Superior temporal gyrus (tissue), 1 donor: ENCODE measurements around the gene NPIPA5.
"Not testable (repeated sequence)": the region's sequence is repeated elsewhere in the genome, so short reads cannot be mapped to it uniquely, and the experiment has no call there.

Source experiments
- DNase-seq: peaks from one replicate; pipeline ENCODE4 v3.0.0-alpha.2; 2016; ENCODE audit errors: extremely low spot score

NPIPA5 gene

GRCh38 chr16:15378194-15378593 lies at the start of gene NPIPA5:
Gene NPIPA5 (minus strand): TSS chr16:15378294. CDS start chr16:15378294, 0 bp downstream.
- not testable (repeated sequence) for DNase-seq

- peak; percentile 87 for DNase-seq
Measured at GRCh38 chr16:15427648-15428239, 49.6 kb upstream of the NPIPA5 start.

DNA sequence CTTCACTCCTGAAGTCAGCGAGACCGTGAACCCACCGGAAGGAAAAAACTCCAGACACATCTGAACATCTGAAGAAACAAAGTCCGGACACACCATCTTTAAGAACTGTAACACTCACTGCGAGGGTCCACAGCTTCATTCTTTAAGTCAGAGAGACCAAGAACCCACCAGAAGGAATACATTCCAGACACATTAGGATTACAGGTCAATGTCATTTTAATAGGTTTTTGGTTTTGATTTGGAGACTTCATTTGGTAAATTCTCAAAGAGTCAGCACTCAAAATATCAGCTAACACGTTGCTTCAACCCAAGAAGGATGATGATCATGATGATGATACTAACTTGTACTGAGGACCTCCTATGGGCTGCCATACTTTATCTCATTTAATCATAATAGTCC lies 48.7 kb upstream of the NPIPA5 start:
- no peak for DNase-seq

GRCh38 chr16:15425861-15426260 lies 47.8 kb upstream of the NPIPA5 start:
- DNase-seq: no peak

DNA sequence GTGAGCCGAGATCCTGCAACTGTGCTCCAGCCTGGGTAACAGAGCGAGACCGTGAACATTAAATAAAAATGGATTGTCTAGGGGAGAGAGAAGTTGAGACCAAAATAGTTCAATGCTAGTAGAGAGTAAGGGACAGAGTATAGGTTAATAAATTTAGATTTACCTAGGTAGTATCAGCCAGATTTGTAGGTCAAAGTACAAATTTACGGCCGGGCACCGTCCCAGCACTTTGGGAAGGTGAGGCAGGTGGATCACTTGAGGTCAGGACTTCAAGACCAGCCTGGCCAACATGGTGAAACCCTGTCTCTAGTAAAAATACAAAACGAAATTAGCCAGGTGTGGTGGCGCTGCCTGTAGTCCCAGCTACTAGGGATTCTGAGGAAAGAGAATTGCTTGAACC lies 44.1 kb upstream of the NPIPA5 start:
- no peak for DNase-seq

GRCh38 chr16:15421696-15422095 lies 43.6 kb upstream of the NPIPA5 start:
- DNase-seq: not testable (repeated sequence)

DNA sequence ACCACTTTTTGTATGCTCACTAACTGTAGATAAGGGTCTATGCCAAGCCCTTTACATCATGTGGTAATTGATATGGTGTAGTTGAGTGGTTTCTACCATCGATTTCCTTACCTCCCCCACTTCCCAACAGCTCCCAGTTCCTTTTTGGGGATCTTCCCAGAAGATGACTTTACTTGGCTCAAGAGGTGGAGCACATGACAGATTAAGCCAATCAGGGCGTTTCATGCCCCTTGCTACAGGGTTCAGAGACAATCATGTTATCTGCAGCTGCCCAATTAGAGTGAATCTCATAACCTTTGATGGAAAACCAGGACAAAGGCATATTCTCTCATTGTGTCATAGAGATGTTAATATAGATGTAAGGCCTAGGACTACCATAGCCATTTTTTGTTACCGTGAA lies 40.1 kb upstream of the NPIPA5 start:
- no peak for DNase-seq

GRCh38 chr16:15417197-15417596 lies 39.1 kb upstream of the NPIPA5 start:
- no peak for DNase-seq

DNA sequence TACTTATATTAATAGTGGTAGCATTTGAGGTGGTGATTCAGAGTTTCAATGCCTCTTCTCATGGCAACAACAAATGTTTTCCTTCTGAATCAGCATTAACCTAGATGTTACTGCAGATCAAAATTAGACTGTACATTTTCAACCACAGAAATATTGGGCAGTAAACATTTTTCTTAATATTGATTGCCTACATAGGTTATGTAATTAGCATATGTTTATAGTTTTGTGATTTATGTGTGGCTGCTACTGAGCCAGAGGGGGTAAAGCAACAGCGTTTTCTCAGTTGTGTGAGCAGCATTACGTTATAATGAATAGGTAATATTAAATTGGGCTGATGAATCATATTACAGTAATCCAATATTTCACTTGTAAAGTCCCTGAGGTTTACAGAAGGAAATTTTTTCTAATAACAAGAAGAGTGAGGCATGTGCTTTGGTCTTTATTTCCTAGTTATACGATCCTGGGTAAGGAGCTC lies 37.5 kb upstream of the NPIPA5 start:
- no peak for DNase-seq

DNA sequence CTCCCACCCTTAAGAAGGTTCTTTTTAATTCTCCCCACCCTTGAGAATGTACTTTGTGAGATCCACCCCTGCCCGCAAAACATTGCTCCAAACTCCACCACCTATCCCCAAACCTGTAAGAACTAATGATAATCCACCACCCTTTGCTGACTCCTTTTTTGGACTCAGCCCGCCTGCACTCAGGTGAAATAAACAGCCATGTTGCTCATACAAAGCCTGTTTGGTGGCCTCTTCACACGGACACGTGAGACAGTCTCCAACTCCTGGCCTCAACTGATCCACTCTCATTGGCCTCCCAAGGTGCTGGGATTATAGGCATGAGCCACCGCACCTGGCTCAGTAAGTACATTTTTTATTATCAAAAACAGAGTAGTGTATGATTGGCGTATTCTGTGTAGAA lies 31.4 kb upstream of the NPIPA5 start:
- DNase-seq: not testable (repeated sequence)

DNA sequence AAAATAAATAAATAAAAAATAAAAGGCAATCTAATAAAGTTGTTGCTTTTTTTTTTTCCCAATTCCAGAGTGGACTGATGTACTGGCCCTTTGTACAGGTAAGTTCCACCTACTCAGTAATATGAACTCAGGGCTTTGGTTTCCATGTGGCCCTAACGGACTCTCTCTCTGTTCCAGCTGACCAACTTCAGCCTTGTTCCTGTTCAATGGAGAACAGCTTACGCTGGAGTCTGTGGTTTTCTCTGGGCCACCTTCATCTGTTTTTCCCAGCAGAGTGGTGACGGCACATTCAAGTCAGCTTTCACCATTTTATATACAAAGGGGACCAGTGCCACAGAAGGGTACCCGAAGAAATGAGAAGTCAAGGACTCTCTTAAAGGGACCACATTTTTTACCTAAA lies 29.7 kb upstream of the NPIPA5 start:
- DNase-seq: not testable (repeated sequence)

DNA sequence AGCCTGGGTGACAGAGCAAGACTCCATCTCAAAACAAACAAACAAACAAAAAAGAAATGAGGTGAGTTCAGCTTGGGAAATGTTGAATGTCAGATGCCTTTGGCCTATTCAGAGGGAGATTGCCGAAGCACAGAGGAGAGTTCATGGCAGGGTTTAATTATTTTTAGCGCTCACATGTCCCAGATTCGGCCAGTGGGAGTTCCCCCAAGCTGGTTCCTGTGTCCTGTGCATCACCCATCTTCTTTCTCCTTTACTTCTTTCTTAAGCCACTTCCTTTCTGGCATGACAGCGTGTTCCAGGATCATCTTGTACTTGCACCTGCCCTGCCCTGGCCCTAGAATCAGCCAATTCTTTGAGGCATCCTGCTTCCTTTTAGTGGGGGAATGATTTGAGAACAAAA lies 26.7 kb upstream of the NPIPA5 start:
- DNase-seq: no peak

DNA sequence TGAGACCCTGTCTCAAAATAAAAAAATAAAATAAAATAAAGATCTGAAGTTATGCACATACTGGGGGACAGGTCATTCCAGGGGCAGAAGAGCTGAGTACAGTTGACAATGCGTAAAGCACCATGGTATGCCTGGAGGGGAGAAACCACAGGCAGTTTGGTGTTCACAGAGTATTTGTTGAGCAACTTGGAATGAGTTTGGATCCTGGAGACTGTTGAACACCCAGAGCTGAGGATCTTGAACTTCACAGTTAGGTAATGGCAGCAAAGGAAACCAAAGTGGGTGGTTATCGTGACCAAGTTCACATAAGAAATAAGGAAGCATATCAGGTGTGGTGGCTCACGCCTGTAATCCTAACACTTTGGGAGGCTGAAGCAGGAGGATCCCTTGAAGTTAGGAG lies 26.0 kb upstream of the NPIPA5 start:
- not testable (repeated sequence) for DNase-seq

- no peak for DNase-seq
Measured at GRCh38 chr16:15403392-15403995, 25.4 kb upstream of the NPIPA5 start.

- DNase-seq: no peak
Measured at GRCh38 chr16:15401972-15402371, 23.9 kb upstream of the NPIPA5 start.

DNA sequence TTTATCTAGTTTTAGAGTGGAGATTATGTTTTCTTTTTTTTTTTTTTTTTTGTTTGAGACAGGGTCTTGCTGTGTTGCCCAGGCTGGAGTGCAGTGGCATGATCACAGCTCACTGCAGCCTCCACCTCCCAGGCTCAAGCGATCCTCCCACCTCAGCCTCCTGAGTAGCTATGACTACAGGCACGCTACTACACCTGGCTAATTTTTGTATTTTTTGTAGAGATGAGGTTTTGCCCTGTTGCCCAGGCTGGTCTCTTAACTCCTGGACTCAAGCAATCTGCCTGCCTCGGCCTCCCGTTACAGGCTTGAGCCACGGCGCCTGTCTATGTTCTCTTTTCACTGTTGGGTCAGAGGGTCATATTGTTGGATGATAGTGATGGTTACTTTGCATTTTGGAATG lies 22.2 kb upstream of the NPIPA5 start:
- DNase-seq: not testable (repeated sequence)

DNA sequence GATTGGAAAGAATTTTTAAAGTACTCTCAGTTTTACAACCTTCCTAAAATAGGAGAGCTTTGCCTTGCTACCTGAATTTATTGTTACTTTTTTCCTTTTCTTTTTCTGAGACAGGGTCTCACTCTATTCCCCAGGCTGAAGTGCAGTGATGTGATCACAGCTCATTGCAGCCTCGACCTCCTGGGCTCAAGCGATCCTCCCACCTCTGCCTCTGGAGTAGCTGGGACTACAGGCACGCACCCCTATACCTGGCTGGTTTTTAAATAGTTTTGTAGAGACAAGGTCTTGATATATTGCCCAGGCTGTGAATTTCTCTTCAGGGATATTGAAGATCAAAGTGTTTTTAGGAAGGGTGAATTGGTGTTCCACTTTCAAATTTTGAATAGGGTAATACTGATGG lies 21.2 kb upstream of the NPIPA5 start:
- no peak for DNase-seq

DNA sequence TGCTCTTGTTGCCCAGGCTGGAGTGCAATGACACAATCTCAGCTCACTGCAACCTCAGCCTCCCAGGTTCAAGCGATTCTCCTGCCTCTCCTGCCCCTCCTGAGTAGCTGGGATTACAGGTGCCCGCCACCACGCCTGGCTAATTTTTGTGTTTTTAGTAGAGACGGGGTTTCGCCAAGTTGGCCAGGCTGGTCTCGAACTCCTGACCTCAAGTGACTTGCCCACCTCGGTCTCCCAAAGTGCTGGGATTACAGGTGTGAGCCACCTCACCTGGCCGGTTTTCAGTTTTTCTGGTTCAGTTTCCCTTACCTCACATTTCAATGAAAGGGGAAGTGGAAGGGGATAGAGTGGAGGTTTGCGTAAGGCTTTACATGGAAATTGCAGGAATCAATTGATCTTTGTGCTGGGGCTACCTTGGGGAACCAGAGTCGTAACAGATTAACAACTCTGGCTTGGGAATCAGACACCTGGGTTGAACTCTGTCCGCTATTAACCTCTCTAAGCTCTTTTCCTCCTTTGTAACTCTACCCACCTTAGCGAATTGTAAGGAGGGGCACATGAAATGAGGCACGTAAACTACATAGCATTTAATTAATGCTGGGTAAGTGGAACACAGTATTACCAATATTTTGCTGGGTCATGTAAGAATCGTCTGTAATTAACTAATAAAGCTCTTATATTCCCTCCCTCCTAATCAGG lies 20.7 kb upstream of the NPIPA5 start:
- no peak for DNase-seq

GRCh38 chr16:15396948-15397594 lies 19.0 kb upstream of the NPIPA5 start:
- no peak for DNase-seq

- DNase-seq: not testable (repeated sequence)
Measured at GRCh38 chr16:15396509-15396829, 18.4 kb upstream of the NPIPA5 start.

DNA sequence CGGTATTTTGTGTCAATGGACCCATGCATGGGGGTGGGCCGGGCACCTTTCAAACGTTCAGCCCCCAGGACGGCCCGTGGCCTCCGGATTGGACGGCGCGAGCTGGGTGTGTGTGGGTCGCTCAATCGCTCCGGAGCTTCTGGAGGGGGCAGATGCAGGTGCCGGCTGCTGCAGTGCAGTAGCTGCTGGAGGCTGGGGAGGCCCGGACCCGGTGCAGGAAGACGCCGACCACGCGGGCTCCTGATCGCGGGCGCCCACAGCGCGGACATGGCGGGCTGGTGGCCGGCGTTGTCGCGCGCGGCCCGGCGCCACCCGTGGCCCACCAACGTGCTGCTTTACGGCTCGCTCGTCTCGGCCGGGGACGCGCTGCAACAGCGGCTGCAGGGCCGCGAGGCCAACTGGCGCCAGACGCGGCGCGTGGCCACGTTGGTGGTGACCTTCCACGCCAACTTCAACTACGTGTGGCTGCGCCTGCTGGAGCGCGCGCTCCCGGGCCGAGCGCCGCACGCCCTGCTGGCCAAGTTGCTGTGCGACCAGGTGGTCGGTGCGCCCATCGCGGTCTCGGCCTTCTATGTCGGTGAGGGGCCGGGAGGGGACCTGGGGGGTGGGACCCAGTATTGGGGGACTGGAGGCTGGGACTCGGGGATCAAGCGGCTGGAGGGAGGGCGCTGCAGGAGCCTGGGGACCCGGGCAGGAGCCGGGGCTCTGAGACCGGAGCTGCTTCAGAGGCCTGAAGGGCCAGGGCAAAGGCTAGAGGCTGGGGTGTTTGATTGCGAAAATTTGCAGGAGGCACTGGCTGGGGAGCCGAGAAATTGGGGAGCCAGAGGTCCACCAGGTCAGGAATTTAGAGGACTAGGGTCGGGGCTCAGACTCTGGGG lies 17.8 kb upstream of the NPIPA5 start, which contains the start of gene MPV17L:
TSS of gene MPV17L (plus strand) at position 124 of the 878 bp plus-strand sequence. CDS start at position 268, 144 bp downstream.
- peak; percentile 39 for DNase-seq

DNA sequence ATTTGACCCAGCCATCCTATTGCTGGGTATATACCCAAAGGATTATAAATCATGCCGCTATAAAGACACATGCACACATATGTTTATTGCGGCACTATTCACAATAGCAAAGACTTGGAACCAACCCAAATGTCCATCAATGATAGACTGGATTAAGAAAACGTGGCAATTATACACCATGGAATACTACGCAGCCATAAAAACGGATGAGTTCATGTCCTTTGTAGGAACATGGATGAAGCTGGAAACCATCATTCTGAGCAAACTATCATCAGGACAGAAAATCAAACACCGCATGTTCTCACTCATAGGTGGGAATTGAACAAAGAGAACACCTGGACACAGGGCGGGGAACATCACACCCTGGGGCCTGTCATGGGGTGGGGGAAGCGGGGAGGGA lies 14.9 kb upstream of the NPIPA5 start:
- not testable (repeated sequence) for DNase-seq
